HuH-7.5 (cell line): ENCODE results near the gene CAMK2D.

Experiments
- DNase-seq: peaks from one replicate; pipeline ENCODE4 v3.0.0; 2011; ENCODE audit warnings: low spot score

Gene CAMK2D

DNA sequence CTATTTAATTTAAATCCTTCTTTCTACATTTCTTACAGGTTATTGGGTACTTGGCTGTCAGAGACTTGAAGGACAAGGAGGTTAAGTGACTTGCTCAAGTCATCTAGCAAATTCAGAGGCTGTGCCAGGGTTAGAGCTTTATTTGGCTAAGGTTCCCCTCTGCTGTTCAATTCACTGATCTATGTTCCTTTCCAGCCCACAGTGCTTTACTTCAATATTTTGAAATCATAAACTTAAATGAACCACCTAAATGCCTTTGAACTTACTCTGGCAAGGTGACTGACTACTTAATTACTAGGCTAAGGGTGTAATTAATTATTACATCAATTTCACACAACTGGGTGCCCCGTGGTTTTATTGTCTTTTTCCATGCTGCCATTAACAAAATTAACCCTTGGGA is 288.7 kb downstream of the CAMK2D start:
- DNase-seq = no peak

- no peak for DNase-seq
Observed at GRCh38 chr4:113471146-113471860, 290.2 kb downstream of the CAMK2D start.

GRCh38 chr4:113469926-113470325 is 291.6 kb downstream of the CAMK2D start:
- DNase-seq = peak; percentile 14

DNA sequence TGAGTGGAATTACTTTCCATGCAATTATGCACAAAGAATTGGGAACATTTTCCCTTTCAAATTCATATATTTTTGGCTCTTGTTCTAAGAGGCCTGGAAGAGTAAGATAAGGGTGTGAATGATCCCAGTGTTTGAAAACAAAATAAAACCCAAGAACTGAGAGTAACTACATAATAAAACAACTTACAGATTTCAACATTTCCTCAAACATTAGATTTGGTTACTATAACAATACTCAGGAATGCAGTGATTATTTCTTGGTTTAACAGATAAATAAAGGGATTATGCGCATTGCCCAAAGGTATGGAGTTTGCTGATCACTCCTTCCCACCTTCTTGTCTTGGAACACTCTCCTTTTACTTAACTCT is 292.5 kb downstream of the CAMK2D start:
- no peak for DNase-seq

- no peak for DNase-seq
Observed at GRCh38 chr4:113468165-113469022, 293.1 kb downstream of the CAMK2D start.

- no peak for DNase-seq
Observed at GRCh38 chr4:113467581-113467980, 294.0 kb downstream of the CAMK2D start.

DNA sequence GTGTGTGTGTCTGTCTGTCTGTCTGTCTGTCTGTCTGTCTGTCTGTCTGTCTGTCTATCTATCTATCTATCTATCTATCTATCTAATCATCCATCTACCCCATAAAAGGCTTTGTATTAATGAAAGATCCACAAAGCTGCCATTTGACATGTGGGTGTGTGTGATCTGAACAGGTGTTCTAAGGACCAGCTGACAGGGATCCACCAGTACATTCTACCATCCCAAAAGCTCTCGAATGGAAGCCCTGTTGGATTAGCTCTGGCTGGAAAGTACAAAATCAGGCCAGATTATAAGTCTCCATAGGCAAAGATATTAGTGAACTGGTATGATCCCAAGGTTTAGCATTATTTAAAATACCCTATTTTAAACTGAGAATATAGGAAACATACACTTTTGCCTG is 299.3 kb downstream of the CAMK2D start:
- no peak for DNase-seq

- DNase-seq = no peak
Observed at GRCh38 chr4:113461281-113461680, 300.3 kb downstream of the CAMK2D start.

DNA sequence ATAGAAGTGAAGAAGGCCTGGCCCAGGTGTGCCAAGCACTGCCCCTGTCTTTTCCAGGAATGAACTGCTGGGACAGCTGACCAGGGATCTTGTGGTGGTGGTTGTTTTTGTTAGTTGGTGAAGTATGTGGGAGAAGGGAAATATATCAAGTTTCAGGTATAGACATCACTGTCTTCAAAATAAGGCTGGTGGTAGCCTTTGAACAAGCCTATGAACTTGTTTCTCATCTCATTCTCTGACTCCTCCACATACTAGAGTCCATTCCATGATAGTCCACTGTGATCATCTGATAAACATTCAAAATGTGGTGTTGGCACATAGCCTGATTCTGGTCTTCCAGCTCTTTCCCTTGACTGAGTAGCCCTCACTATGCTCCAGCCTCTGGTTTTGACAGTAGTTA is 303.7 kb downstream of the CAMK2D start:
- DNase-seq = no peak

GRCh38 chr4:113457121-113457520 is 304.4 kb downstream of the CAMK2D start:
- no peak for DNase-seq

DNA sequence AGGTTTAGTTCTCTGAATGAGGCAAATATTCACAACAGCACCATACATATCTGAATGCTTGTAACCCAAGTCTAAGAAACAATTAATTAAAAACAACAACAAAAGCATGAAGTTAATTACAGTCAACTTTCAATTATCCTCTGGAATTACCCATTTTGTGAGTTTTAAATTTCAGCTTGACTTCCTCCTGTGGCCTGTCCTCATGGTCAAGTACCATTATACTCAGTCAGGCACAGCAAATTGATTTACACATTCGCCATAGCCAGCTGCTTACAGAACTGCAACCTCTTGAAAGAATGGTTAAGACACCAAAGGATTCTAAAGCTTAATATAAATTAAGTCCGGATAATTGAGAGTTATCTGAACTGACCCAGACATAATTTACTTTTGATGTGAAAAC is 306.5 kb downstream of the CAMK2D start:
- DNase-seq = no peak

- DNase-seq = no peak
Observed at GRCh38 chr4:113452868-113453620, 308.5 kb downstream of the CAMK2D start.

- no peak for DNase-seq
Observed at GRCh38 chr4:113452152-113452551, 309.4 kb downstream of the CAMK2D start.

DNA sequence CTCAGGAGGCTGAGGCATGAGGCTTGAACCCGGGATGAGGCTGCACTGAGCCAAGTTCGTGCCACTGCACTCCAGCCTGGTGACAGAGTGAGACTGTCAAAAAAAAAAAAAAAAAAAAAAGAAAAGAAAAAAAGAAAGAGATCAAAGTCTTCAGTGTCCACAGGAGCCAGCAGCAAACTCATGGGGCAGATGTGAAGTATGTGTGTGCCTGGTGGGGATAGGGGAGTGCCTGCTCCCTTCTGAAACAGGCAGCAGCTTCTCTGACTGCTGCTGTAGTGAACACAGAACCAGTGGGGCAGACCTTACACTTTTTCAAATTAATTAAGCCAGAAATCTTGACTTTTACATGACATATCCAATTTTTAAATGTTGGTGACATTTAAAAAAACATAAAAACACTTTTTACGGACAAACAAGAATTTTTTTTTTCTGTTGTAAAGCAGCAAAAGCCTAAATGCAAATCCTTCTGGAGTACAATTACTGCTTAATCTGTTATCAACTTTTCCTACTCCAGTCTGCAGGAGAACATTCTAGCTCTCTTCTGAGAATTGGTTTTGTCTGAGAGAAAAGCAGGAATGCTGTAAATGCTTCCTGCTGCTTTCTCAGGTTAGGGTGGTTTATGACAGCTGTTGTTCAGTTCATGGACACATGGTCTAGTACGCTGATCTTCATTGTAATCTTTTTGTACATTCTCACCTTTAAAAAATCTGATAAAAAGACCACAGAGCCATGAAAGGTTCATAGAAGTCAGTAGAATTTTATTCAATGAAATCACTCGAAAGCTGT is 311.1 kb downstream of the CAMK2D start:
- DNase-seq = no peak

DNA sequence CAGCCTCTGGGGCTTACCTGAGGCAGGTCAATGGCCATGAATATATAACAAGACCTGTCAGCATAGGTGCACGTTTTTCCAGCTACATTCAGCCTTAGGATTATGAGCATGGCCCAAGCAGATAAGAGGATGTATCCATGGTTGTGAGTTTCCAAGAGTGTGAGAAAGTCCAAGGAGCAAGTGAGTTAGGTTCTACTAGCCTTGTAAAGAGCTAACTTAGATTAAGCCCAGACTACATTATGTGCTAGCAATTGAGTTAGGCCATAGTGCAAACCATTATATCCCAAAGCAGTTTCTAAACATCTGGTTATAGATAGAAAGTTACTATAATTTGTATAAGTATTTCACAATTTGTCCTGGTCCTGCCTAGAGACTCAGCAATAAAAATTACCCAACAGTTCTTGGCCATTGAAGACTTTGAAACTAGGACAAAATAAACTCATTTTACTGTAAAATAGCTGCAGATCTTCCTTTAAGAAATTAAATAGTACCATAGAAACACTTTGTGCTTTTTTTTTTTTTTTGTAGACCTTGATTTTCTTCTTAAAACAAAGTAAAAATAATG is 312.0 kb downstream of the CAMK2D start:
- DNase-seq = no peak

DNA sequence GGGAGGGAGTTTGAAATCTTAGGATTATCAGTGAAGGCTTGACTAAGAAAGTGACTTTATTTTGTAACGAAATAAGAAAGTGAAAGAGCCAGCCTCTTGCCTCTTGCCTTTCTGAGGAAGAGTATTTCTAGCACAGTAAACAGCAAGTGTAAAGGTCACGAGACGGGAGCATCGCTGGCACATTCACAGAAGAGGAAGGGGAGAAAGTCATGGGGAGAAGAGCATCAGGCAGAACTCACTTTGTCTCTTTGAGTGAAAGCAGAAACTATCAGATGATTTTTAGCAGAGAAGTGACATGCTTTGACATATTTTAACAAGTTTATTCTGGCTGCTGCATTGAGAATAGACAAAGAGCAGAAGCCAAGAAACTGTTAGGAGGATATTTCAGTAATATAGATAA is 313.8 kb downstream of the CAMK2D start:
- no peak for DNase-seq

DNA sequence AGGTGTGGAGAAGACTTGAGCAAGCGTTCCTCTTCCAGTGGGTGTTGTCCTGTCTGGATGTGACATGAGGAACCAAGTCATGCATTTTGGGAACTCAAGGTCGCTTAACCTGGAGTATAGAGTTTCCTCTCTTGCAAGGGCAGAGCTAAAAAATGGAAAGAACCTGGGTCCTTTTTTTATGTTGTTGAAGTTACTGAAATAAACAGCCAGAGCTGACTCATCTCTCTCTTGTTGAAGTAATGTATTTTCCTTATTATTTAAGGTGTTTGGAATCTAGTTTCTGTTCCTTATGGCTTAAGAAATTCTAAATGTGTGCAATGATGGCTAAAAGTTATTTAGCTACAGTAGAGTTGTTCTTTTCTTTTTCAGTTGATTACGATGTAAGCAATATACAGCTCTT is 314.5 kb downstream of the CAMK2D start:
- DNase-seq = no peak

DNA sequence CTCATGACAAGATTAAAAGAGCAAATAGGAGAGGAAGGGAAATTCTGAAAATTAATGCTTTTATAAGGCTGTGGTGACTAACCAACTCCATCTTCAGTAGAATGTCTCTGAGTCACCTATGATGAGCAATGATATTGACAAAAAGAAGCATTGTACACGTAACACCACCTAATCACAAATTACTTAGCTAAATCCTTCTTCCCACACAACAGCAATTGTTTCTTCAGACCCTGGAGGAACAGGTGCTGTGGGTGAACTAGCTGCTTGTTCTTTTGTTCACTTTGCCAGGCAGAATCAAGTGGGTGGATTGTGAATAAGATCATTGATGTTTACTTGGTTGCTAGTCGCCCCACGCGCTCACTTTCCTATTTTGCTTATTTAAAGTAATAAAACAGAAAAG is 315.5 kb downstream of the CAMK2D start:
- DNase-seq = no peak

GRCh38 chr4:113445286-113445685 is 316.3 kb downstream of the CAMK2D start:
- DNase-seq = no peak

DNA sequence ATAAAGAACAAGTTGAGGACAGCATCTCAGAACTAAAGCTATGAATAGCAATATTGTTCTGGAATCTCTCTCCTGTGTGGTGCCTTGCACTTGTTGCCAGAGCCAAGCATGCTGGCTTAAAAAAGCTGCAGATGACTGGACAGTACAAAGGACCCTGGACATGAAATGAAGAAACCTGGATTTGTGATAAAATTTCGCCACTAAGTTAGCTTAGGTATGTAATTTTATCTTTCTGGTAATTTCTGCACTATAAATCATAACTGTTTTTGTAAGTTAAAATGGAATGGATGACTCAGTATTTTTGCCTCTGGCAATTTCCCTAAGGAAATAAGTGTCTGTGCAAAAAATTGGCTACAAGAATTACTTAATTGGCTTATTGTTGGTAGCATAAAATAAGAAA is 317.2 kb downstream of the CAMK2D start:
- no peak for DNase-seq

DNA sequence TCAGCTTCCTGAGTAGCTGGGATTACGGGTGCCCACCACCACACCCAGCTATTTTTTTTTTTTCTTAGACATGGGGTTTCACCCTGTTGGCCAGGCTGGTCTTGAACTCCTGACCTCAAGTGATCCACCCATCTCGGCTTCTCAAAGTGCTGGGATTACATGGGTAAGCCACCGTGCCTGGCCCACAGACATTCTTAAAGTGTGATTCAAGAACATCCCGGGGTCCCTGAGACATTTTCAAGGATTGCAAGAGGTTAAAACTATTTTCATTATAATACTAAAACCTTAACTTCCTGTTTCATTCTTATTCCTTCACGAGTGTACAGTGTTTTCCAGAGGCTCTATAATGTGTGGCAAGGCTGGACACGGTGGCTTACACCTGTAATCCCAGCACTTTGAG is 318.7 kb downstream of the CAMK2D start:
- DNase-seq = no peak

DNA sequence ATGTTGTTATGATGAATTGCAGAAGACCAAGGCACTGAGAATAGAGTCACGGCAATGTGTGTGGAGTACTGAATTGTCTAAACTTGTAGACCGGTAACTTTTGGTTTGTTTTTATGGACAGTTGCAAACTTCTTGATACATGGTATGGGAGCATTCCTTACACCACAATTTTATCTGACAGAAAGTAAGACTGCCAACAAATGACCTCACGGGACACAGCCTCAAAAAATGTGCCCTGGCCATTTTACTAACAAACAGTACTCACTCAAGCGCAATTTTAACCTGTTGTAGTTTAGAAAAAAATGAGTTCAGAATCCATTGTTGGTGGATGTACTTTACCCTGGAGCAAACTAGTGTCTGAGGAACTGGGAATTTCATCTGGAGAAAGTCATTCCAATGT is 321.2 kb downstream of the CAMK2D start:
- no peak for DNase-seq
